Hippocampal formation (tissue), 2 donors: Measurements from ENCODE around the gene ALLC.
"Not testable (repeated sequence)": the region's sequence is repeated elsewhere in the genome, so short reads cannot be mapped to it uniquely, and the experiment has no call there.

ENCODE experiments used
- DNase-seq, 2 donors: peaks; one replicate each; lab custom pipeline; 2025; lab: John Stamatoyannopoulos, UW

The ALLC gene

GRCh38 chr2:3657881-3658280 is at the start of gene ALLC:
TSS of gene ALLC (plus strand) at chr2:3658200. CDS start at chr2:3671158, 12,958 bp downstream.
- DNase-seq = no peak

- DNase-seq = no peak
These were observed 49.4 kb upstream of the ALLC start for GRCh38 chr2:3608373-3609278.

DNA sequence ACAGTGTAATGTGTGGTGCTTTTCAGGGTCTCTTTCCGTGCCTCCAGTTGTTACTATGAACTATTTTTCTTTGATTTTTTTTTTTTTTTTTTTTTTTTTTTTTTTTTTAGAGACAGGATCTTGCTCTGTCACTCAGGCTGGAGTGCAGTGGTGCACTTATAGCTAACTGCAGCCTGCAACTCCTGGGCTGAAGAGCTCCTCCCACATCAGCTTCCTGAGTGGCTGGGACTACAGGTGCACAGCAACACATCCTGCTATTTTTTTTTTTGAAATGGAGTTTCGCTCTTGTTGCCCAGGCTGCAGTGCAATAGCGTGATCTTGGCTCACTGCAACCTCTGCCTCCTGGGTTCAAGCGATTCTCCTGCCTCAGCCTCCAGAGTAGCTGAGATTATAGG is 48.7 kb upstream of the ALLC start:
- not testable (repeated sequence) for DNase-seq

DNA sequence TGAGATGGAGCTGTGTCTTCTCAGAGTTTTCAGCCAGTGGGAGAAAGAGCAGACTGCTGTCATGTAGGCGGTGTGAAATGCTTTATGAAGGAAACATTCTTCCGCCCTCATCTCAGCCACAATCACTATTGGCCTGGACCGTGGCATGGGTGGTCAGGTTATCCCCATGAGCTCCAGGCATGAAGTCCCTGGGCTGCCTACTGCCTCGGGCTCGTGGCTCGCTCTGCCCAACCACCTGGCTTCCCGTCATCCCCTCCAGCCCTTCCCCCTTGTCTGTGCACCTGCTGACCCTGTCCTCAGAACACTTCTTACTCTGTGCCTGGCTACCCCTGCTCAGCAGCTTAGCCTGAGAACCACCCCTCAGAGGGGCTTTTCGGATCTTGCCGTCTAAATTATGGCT is 47.6 kb upstream of the ALLC start:
- DNase-seq = no peak

GRCh38 chr2:3610881-3611505 is 47.0 kb upstream of the ALLC start:
- no peak for DNase-seq

- no peak for DNase-seq
These were observed 46.4 kb upstream of the ALLC start for GRCh38 chr2:3611589-3611988.

DNA sequence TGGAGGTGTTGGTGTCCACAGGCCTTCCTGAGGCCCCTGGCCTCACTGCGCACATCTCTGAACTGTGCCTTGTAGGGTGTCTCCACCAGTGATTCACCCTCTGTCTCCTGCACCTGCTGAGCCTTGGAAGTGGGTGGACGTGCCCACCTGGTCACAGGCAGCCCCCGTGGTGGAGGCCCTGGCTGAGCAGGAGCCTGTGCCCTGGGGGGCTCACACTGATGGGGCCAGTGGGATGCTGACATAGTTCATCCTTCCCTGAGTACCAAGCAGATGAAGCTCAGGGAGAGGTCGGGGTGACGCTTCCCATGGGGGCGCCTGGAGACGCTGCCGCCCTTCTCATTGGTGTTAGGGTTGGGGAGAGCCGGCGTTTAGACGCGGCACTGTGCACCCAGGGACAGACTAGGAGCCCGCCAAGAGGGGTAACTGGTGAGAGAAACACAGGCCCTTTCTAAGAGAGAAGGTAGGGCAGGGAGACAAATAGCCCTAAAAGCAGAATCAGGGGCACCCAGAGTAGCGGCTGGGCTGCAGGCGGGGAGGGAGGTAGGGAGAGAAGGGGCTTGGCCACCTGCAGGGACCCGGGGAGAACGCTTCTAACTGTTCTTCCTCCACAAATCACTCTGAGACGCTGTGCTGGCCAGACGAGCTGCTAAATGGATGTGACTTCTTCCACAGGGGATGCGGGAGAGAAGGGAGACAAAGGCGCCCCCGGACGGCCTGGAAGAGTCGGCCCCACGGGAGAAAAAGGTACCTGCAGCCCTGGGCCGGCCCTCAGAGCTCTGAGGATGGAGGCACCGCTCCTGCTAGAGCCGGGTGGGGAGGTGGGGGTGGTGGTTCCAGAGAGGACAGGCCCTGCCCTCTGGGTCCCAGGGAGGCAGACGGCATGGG is 45.1 kb upstream of the ALLC start:
- DNase-seq = no peak

DNA sequence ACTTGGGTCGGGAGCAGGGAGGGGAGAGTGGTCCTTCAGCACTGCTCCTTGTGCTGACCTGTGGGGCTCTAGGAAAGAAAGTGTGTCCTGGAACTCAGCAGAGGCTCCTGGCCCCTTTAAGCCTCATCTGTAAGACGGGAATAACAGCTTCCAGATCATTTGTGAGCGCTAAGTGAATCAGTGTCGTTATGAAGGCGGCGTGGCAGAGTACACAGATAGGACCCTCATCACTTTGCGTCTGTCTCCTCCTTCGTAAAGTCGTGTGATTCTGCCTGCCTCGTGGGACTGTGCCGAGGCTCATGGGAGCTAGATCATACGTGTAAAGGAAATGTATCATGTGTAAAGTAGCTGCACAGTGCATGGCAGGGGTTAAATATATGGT is 44.5 kb upstream of the ALLC start:
- no peak for DNase-seq

GRCh38 chr2:3614743-3615142 is 43.3 kb upstream of the ALLC start:
- not testable (repeated sequence) for DNase-seq

- not testable (repeated sequence) for DNase-seq
These were observed 42.3 kb upstream of the ALLC start for GRCh38 chr2:3615541-3616200.

- not testable (repeated sequence) for DNase-seq
These were observed 41.4 kb upstream of the ALLC start for GRCh38 chr2:3616435-3617197.

DNA sequence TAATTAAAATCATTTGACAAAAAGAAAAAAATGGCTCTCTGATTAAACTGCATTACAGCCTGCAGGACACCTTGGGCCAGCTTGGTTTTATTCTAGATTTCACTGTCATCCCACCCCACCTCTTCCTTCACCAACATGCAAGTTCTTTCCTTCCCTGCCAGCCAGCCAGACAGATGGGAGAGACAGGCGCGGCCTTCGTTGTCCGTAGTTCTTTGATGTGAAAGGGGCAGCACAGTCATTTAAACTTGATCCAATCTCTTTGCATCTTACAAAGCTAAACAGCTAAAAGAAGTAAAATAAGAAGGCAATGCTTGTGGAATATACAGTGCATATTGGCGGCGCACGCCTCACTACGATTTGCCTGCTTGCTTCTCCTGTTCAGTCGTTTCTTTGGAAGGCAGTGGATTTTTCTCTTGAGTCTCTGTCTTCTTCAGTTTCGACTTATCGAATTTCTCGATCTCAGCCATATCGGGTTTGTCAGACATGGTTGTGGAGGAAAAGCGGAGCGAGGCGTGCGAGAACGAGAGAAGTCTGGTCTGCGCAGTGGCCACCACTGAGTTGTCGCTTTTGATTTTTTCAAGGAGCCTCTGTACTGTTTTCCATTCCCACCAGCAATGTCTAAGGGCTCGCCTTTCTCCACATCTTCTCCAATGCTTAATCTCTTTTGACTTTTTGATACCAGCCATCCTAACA is 40.7 kb upstream of the ALLC start:
- no peak for DNase-seq

DNA sequence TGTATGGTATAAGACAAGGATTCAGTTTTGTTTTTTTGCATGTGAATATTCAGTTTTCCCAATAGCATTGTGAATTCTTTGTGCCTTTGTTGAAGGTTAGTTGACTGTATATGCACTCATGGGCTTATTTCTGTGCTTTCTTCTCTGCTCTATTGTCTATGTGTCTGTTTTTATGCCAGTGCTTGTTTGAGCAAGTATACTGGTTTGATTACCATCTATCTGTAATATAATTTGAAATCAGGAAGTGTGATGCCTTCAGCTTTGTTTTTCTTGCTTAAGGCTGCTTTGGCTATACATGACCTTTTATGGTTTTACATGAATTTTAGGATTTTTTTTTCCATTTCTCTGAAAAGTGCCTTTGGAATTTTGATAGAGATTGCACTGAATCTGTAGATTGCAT is 39.6 kb upstream of the ALLC start:
- DNase-seq = no peak

GRCh38 chr2:3619033-3619432 is 39.0 kb upstream of the ALLC start:
- no peak for DNase-seq

- DNase-seq = not testable (repeated sequence)
These were observed 38.3 kb upstream of the ALLC start for GRCh38 chr2:3619661-3620060.

DNA sequence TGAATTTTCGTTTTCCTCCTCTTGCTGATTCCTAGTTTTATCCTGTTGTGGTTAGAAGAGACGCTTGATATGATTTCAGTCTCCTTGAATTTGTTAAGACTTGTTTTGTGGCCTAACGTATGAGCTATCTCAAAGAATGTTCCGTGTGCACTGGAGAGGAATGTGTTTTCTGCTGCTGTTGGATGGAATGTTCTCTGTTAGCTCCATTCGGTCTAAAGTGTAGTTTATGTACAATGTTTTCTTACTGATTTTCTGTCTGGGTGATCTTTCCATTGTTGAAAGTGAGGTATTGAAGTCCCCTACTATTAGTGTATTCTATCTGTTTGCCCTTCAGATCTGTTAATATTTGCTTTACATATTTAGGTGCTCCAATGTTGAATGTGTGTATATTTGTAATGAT is 37.2 kb upstream of the ALLC start:
- DNase-seq = no peak

DNA sequence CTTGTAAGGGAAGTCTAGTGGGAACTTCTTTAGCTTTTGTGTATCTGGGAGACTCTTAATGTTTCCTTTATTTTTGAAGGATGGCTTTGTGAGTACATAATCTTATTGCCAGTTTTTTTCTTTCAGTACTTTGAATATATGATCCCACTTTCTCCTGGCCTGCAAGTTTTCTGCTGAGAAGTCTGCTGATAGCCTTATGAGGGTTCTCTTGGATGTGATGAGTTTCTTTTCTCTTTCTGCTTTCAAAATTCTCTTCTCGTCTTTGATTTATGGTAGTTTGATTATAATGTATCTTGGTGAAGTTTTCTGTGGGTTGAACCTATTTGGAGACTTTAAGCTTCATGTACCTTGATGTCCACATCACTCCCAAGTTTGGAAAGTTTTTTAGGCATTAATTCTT is 35.0 kb upstream of the ALLC start:
- no peak for DNase-seq

GRCh38 chr2:3624059-3624794 is 33.8 kb upstream of the ALLC start:
- no peak for DNase-seq

DNA sequence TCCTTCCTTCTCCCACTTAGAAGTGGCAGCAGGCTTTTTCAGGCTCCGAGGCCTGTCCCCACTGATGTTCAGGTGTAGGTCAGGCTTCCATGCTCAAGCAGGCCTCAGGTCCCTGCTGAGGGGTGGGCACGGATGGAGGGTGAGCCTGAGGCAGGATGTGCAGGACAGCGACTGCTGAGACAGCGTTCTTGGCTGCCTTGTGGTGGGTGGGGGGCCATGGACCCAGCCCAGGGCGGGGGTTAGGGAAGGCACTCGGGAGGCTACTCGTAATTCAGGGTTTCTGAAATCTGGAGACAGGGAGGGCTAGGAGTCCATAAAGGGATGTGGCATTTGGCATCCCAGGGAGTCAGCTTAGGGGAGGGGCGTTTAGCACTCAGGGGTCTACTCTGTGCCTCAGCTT is 32.8 kb upstream of the ALLC start:
- no peak for DNase-seq
